D721Med (cell line): Measurements from ENCODE around the gene GRXCR2.
"Not testable (repeated sequence)": the region's sequence is repeated elsewhere in the genome, so short reads cannot be mapped to it uniquely, and the experiment has no call there.

Experiments
- DNase-seq: peaks from one replicate; pipeline ENCODE4 v3.0.0; 2011; ENCODE audit warnings: low spot score; ENCODE audit not compliant: insufficient read length
- FAIRE-seq: peaks from 2 replicates; lab custom pipeline; 2011; peaks lifted over from hg19 to GRCh38; lab: Jason Lieb, UNC
- TF ChIP-seq, protein P1 (sequence below): IDR thresholded peaks from 2 replicates; pipeline ENCODE4 v1.5.1; 2012; ENCODE audit warnings: mild to moderate bottlenecking, control low read depth; ENCODE audit not compliant: insufficient read depth; ENCODE audit errors: missing control alignments

The GRXCR2 gene

DNA sequence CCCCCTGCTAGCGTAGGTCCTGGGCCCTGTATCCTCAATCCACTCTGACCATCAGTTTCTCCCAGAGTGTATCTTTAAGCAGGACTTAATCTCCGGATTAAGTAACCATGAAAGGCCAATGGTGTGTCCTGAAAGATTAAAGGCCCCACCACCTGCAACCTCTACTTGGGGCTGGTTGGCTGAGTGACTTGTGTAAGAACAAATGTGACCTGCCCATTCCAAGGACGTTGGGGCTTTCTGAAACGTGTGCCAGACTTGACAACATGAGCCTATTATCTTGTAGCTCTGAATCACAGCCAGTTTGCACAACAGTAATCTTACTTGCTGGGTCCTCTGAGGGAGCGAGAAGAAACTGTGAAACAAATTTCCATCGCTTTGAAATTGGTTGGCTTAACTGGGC lies 34.5 kb downstream of the GRXCR2 start:
- DNase-seq (no peak), FAIRE-seq (no peak)
- TF ChIP-seq, protein P1, sequence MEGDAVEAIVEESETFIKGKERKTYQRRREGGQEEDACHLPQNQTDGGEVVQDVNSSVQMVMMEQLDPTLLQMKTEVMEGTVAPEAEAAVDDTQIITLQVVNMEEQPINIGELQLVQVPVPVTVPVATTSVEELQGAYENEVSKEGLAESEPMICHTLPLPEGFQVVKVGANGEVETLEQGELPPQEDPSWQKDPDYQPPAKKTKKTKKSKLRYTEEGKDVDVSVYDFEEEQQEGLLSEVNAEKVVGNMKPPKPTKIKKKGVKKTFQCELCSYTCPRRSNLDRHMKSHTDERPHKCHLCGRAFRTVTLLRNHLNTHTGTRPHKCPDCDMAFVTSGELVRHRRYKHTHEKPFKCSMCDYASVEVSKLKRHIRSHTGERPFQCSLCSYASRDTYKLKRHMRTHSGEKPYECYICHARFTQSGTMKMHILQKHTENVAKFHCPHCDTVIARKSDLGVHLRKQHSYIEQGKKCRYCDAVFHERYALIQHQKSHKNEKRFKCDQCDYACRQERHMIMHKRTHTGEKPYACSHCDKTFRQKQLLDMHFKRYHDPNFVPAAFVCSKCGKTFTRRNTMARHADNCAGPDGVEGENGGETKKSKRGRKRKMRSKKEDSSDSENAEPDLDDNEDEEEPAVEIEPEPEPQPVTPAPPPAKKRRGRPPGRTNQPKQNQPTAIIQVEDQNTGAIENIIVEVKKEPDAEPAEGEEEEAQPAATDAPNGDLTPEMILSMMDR: no peak

DNA sequence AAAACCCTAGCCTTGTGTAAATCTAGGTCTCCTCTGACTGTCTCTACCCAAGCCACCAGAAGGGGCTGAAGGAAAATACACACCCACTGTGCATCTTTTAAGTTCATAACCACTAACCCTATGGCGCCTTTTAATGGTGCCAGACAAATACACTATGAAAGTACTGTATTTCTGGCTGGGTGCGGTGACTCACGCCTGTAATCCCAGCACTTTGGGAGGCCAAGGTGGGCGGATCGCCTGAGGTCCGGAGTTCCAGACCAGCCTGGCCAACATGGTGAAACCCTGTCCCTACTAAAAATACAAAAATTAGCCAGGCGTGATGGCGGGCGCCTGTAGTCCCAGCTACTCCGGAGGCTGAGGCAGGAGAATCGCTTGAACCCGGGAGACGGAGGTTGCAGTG lies 36.6 kb downstream of the GRXCR2 start:
- not testable (repeated sequence) for FAIRE-seq, DNase-seq

DNA sequence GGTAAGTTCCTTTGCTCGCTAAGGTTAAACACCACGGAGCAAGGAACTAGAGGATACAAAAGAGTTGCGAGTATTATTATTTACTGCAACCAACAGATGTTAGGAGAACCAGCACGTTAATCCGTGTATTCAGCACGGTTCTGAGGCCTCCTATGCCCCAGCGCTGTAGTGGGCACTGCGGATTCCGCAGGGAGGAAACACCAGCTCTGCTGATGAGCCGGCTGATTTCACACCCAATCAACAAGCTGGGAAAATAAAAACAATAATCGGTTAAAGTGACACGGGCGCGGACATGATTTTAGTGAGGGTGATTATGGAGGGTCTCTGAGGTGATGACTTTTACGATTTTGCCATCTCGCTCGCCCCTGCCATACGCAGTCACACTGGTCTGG lies 37.0 kb downstream of the GRXCR2 start:
- no peak for FAIRE-seq
- TF ChIP-seq, protein P1: no peak
- DNase-seq: no peak

DNA sequence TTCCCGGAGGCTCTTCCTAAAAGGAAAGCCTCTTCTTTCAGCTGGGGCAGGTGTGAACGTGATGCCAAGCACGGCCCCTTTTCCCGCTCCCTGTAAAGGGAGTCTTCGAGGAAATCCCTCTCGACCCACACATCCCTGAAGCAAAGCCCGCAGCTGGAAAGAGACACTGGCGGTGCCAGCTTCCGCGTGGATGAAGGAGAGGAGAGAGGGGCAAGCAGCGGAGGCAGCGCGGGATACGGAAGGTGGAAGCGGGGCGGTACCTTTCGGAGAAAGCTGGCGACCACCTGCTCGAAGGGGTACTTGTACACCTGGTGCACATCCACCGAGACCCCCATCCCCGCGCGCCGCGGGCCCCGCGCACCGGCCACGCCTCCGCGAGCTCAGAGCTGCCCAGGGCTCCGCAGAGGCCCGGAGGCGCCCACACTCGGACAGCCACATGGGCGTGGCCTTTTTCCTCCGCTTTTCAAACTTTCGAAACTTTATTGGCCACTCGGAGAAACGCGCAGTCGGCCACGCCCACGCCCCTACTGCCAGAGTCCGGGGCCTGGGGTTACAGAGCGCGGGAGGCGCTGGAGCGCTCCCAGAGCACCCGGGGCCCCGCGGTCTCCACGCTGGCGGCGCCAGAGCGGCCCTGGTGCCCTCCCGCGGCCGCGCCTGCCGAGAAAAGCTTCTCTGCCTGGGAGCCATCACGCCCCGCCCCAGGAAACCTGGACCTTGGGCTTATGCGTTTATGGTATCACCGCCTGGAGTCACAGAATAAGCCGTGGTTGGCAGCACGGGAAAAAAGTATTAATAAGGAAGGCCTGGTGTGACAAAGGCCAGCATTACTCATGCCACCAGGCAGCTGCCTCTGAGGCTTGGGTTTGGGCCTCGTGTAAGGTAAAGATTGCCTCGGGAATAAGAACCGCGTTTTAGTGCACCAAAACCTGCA lies 37.6 kb downstream of the GRXCR2 start, which contains the start of gene PRELID2:
PRELID2 (minus strand) TSS at position 426 of the 931 bp plus-strand sequence; CDS start at position 335, 91 bp downstream.
- no peak for DNase-seq
- TF ChIP-seq, protein P1: no peak
- no peak for FAIRE-seq

DNA sequence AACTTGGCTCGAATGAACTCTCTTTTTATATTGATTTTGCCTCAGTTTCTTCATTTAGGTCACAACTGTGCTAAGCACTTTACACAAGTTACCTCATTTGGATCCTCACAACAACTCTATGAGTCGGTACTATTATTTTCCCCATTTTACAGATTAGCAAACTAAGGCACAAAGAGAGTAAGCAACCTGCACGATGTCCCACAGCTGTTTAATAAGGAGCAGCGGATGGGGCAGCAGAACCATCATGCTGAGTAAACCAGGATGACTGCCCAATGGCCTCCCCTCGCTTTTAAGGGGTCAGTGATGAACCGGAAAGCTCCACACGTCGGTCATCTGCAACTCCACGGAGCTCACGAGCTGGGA lies 38.3 kb downstream of the GRXCR2 start:
- DNase-seq (no peak), FAIRE-seq (no peak)
- TF ChIP-seq, protein P1: no peak

DNA sequence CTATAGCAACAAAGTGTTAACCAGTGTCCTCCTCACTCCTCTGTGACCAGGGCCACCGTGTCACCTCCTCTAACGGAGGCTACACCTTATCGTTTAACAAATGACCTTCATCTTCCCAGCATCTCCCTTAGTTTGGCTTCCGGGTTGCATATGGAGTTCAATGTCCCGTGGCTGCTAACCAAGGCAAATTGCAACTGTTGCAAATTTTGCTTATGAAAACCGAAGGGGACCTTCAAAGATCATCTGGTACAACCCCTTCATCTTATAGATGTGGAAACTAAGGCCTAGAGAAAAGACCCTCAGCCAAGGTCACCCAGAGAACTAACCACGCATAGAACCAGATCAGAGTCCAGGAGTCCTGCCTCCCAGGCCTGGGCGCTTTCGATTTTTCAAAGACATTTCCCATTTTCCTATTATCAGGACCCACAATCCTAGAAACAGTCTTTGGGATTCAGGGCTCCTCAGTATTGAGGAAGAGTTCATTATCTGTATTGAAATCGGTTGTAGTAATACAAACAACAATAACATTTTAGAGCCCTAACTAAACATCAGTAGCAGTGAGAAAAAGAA lies 39.1 kb downstream of the GRXCR2 start:
- TF ChIP-seq, protein P1: no peak
- DNase-seq (no peak), FAIRE-seq (no peak)

DNA sequence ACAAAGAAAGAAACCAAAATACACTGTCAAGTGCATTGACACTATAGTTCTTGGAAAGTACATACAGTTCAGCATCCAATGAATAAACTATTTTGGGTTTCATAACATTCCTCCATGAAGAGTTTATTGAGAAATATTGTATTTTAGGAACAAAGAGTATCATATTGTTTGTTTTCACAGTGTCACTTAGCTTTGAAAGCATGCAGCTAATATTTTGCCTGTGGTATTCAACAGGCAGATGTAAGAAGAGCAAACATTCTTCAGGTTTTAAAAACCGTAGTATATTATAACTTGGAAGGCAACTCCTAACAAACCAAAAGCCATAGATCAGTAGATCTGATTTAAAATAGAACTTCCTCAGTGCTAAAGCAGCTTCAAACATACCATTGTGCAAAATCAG lies 42.2 kb downstream of the GRXCR2 start:
- DNase-seq (no peak), FAIRE-seq (no peak)
- TF ChIP-seq, protein P1: no peak
